Esophagus squamous epithelium (tissue), 5 donors: ENCODE data around the gene METAP1D. TPM values are rescaled to one million over a fixed set of nuclear protein-coding genes. Genes with fewer than 3 reads are reported as not detected.

Experiments used
- DNase-seq: peaks from one replicate; lab custom pipeline; 2025; lab: John Stamatoyannopoulos, UW
- H3K27ac ChIP-seq, 4 donors: fragments of 200-600 bp; sonication (generic); one replicate each; pipeline ENCODE4 v1.5.1; 2016 to 2019; ENCODE audit warnings: mild to moderate bottlenecking in 1 of 4
- H3K27me3 ChIP-seq, 4 donors: fragments of 200-600 bp; sonication (generic); 1 replicate in 3 of 4; 2 replicates in 1 of 4; pipeline versions ENCODE4 v1.5.1 to v1.6.0; 2017 to 2021; ENCODE audit warnings: antibody characterized with exemption in 1 of 4
- H3K36me3 ChIP-seq, 3 donors: fragments of 200-600 bp; sonication (generic); one replicate each; pipeline ENCODE4 v1.5.1; 2016 to 2019
- H3K4me1 ChIP-seq, 3 donors: fragments of 200-600 bp; sonication (generic); one replicate each; pipeline ENCODE4 v1.5.1; 2017 to 2019
- H3K4me3 ChIP-seq, 4 donors: fragments of 200-600 bp; sonication (generic); 1 replicate in 3 of 4; 2 replicates in 1 of 4; pipeline ENCODE4 v1.5.1; 2016 to 2019; ENCODE audit warnings: mild to moderate bottlenecking in 2 of 4, moderate library complexity in 1 of 4
- H3K9me3 ChIP-seq, 3 donors: fragments of 200-600 bp; sonication (generic); one replicate each; pipeline ENCODE4 v1.5.1; 2016 to 2019
- CTCF ChIP-seq, 6 experiments: fragments of 450-650 bp in 4 of 6; fragments of 200-600 bp in 2 of 6; sonication (generic) in 2 of 6; IDR thresholded peaks; one replicate each; pipeline ENCODE4 v1.5.1; 2016 to 2019; ENCODE audit warnings: antibody characterized with exemption in 6 of 6, mild to moderate bottlenecking in 4 of 6, moderate library complexity in 4 of 6
- POLR2A ChIP-seq, 4 donors: fragments of 450-650 bp; IDR thresholded peaks; one replicate each; pipeline ENCODE4 v1.6.1; 2017; ENCODE audit warnings: antibody characterized with exemption in 4 of 4, mild to moderate bottlenecking in 4 of 4, moderate library complexity in 3 of 4
- WGBS, 2 donors: methylation state at CpG; one replicate each; pipeline ENCODE4 v1.1.5; 2018; 5-methylcytosine and 5-hydroxymethylcytosine counted together
- intact Hi-C: fragments of 100-400 bp; cut with DNase I; formaldehyde crosslinking; loops from one replicate; pipeline ENCODE4 v1.15.0; 2022
- total RNA-seq, 4 donors: library from RNA; depleted of rRNA; stranded (reverse); fragments of >200 nt; gene quantifications; one replicate each; pipeline ENCODE4 v1.1.0, GENCODE V29; 2016
- donor health status: DM: yes; HTN: yes; CAD: no.

METAP1D gene
- total RNA-seq, 4 donors from 2014 or later: 2.4 to 7.1 (median 5.7) TPM

DNA sequence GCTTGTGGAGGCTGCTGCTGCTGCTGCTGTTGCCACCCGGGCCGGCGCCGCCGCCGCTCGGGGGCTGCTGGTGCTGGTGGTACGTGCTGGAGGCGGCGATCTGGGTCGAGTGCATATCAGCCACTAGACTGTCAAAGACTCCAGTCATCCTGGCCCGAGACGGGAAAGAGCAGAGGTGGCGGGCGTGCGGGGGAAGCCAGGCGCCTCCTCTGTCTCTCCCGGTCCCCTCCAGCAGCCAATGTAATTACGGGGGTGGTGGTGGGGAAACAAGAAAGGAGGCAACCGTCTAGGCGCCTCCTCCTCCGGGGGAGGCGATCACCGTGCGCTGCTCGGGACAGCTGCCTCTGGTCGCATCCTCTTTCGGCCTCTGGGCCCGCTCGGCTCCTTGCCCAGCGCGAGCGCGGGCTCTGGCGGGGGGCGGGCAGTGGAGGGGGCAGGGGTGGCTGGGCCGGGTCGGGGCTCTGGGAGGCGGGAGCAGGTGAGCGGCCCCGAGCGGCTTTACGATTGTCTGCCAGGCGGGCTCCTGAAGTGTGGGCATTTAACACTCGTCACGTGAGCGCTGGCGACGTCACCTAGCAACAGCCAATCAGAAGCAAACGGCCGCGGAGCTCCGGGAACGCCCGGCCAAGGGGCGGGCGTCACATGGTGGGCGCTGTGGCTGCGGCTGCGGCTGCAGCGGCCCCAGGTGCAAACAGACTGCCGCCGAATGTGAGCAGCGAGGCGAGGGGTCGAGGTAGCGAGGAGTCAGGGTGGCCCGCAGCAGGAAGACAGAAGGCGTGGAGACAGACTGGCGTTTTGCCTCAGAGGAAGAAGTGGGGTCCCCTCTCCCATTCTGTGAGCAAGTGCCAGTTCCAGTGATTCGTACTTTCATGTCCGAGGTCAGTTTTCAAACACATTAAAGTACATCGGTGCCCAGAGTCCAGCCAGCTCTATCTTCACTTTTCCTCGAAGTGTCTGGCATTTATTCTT lies 102.9 kb downstream of the METAP1D start, which contains the start of gene DLX2:
Gene DLX2, minus strand, starts transcription at position 510 of the 969 bp plus-strand sequence. Its CDS starts 362 bp downstream, at position 148.
- Histone ChIP-seq H3K4me3 (peak within 1 kb of the TSS; percentile 27 to 68 (median 49)), H3K27me3 (peaks cover 59 to 100% (median 88%) of the 10 kb centered on the region in 4 donors), H3K27ac (no peak within 1 kb of the TSS), H3K9me3 (no peaks in the 10 kb centered on the region), H3K4me1 (peaks cover 42 to 81% (median 63%) of the 10 kb centered on the region in 3 donors), H3K36me3 (no peaks in the 10 kb centered on the region)
- TF ChIP-seq CTCF (IDR thresholded peaks at IDR 0.05) (no peak), POLR2A (IDR thresholded peaks at IDR 0.05) (no peak)
- intact Hi-C loops: loop anchor here (10.0 kb wide), 2 partner anchors 288 to 408 kb away; no protein-coding TSS in a partner anchor
- WGBS, 2 donors: 1 to 2% methylated on average over 13 to 22 of the region's 74 CpGs
- no peak for DNase-seq

- Histone ChIP-seq H3K4me3 (peak overlapping the region in 3 of 4 donors; percentile 41 to 68 (median 57)), H3K27ac (no peak overlapping the region), H3K9me3 (no peaks in the 10 kb centered on the region), H3K36me3 (no peaks in the 10 kb centered on the region), H3K27me3 (peaks cover 63 to 100% (median 88%) of the 10 kb centered on the region in 4 donors), H3K4me1 (peaks cover 42 to 80% (median 66%) of the 10 kb centered on the region in 3 donors)
- TF ChIP-seq CTCF (IDR thresholded peaks at IDR 0.05) (peak; percentile 52 to 92 (median 86)), POLR2A (IDR thresholded peaks at IDR 0.05) (no peak)
- intact Hi-C loops: loop anchor here (10.0 kb wide), 2 partner anchors 289 to 409 kb away; no protein-coding TSS in a partner anchor
- no peak for DNase-seq
- 4% methylated on average over 25 of the region's 25 CpGs for WGBS, 2 donors
Observed at GRCh38 chr2:172103471-172104272, 103.9 kb downstream of the METAP1D start.

- H3K4me3 ChIP-seq: peak overlapping the region in 2 of 4 donors; percentile 35 to 51
- no peak for DNase-seq
- intact Hi-C loops: loop anchor here (10.0 kb wide), 2 partner anchors 291 to 411 kb away; no protein-coding TSS in a partner anchor
- TF ChIP-seq CTCF (IDR thresholded peaks at IDR 0.05) (no peak), POLR2A (IDR thresholded peaks at IDR 0.05) (no peak)
- WGBS, 2 donors: 16 to 18% methylated on average over 13 to 17 of the region's 23 CpGs
- no peaks in the 10 kb centered on the region for H3K9me3 ChIP-seq
- peaks cover 29 to 60% (median 48%) of the 10 kb centered on the region in 3 donors for H3K4me1 ChIP-seq
- H3K27ac ChIP-seq: no peak overlapping the region
- H3K27me3 ChIP-seq: peaks cover 45 to 100% (median 71%) of the 10 kb centered on the region in 4 donors
- no peaks in the 10 kb centered on the region for H3K36me3 ChIP-seq
Observed at GRCh38 chr2:172105471-172106107, 105.8 kb downstream of the METAP1D start.

DNA sequence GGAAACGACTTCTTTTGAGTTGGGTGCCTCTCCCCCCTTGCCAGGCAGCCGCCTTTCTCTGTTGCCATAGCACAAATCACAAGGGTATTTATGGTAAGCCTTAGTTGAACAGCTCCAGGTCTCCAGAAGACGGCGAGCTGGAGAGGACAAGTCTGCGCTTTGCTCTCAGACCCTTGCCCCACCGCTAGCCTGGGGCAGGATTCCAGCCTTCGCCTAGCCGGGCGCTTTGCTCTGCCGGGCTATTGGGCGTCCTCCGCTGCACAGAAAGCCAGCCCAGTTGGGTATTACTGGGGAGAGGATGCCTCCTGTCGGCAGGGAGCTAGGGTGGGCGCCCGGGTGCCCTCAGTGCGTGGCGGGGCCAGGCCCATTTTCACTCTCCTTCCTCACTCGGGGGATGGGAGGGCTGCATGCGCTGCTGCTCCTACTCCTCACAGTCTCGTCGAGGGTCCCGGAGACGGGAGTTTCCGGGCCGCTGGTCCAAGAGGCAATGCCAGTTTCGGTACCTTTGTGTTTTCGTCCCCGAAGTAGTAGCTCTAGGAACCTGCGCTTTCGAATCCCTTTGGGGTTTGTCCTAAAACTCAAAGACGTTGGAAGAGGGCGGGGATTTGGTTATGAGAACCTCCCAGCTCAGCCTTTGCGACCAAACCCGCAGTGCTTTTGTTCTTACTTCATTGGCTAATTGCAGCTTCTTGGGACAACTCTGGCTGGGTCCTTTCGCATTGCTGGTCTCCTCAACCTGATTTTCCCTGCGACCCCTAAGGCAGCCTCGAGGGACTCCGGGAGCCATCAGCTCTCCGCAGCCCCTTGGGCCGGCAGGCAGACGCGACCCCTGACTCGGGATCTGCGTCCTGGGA lies 106.6 kb downstream of the METAP1D start:
- TF ChIP-seq POLR2A (IDR thresholded peaks at IDR 0.05) (no peak), CTCF (IDR thresholded peaks at IDR 0.05) (peak in 3 of 6 experiments; percentile 3 to 41 (median 7))
- peak overlapping the region; percentile 13 to 51 (median 31) for H3K4me3 ChIP-seq
- H3K36me3 ChIP-seq: no peaks in the 10 kb centered on the region
- peaks cover 38 to 96% (median 64%) of the 10 kb centered on the region in 4 donors for H3K27me3 ChIP-seq
- no peak for DNase-seq
- intact Hi-C loops: loop anchor here (10.0 kb wide), 2 partner anchors 292 to 412 kb away; no protein-coding TSS in a partner anchor
- no peak overlapping the region for H3K27ac ChIP-seq
- no peaks in the 10 kb centered on the region for H3K9me3 ChIP-seq
- WGBS, 2 donors: 3 to 6% methylated on average over 14 to 41 of the region's 44 CpGs
- H3K4me1 ChIP-seq: peaks cover 21 to 53% (median 41%) of the 10 kb centered on the region in 3 donors
